Measurements from ENCODE around the gene COL28A1. TPM values are rescaled to one million over a fixed set of nuclear protein-coding genes. Genes with fewer than 3 reads are reported as not detected.

COL28A1 gene
- total RNA-seq, 3 donors from 2014 or later (not counting 1 experiment from before 2014, with no cell fraction given) = 0.28 to 0.84 (median 0.45) TPM

- no peak overlapping the region for H3K4me3 Mint-ChIP-seq
- TF ChIP-seq CTCF (IDR thresholded peaks at IDR 0.05) = no peak
- intact Hi-C loops (cut with micrococcal nuclease) = no loop called here
Observed at GRCh38 chr7:7330997-7331396, 204.7 kb downstream of the COL28A1 start.

GRCh38 chr7:7329326-7329725 is 206.3 kb downstream of the COL28A1 start:
- Mint-ChIP-seq H3K4me3 (no peak overlapping the region), H3K27me3 (ENCODE audit: low read depth in 2 of 2) (peaks cover 13 to 21% of the 10 kb centered on the region in 2 donors), H3K4me1 (peaks cover 6 to 13% of the 10 kb centered on the region in 2 donors), H3K36me3 (no peaks in the 10 kb centered on the region), H3K9me3 (no peaks in the 10 kb centered on the region), H3K27ac (no peak overlapping the region)
- intact Hi-C loops (cut with micrococcal nuclease) = no loop called here
- H3K4me3 ChIP-seq (ENCODE audit: low read length) = no peak overlapping the region
- H3K27me3 ChIP-seq (ENCODE audit: control insufficient read depth, insufficient read depth, low read length) = no peaks in the 10 kb centered on the region
- no peaks in the 10 kb centered on the region for H3K9me3 ChIP-seq (ENCODE audit: control insufficient read depth, insufficient read depth, low read length)
- H3K27ac ChIP-seq (ENCODE audit: low read length) = no peak overlapping the region
- no peak for TF ChIP-seq CTCF (IDR thresholded peaks at IDR 0.05)
- ATAC-seq = no peak
- H3K4me1 ChIP-seq (ENCODE audit: control insufficient read depth, insufficient read depth, low read length) = no peaks in the 10 kb centered on the region
- no peak for DNase-seq
- WGBS (ENCODE audit: insufficient coverage) = 67% methylated on average over 1 of the region's 1 CpG
- no peaks in the 10 kb centered on the region for H3K36me3 ChIP-seq (ENCODE audit: control insufficient read depth, insufficient read depth, low read length)

More at GRCh38 chr7:7330997-7331396, 204.7 kb downstream of the COL28A1 start:
- H3K36me3 Mint-ChIP-seq = no peaks in the 10 kb centered on the region
- DNase-seq (no peak), ATAC-seq (no peak)
- WGBS (ENCODE audit: insufficient coverage) = 96% methylated on average over 2 of the region's 2 CpGs
- peaks cover 6 to 13% of the 10 kb centered on the region in 2 donors for H3K4me1 Mint-ChIP-seq
- Histone ChIP-seq H3K36me3 (ENCODE audit: control insufficient read depth, insufficient read depth, low read length) (no peaks in the 10 kb centered on the region), H3K9me3 (ENCODE audit: control insufficient read depth, insufficient read depth, low read length) (no peaks in the 10 kb centered on the region), H3K27ac (ENCODE audit: low read length) (no peak overlapping the region), H3K4me1 (ENCODE audit: control insufficient read depth, insufficient read depth, low read length) (no peaks in the 10 kb centered on the region), H3K27me3 (ENCODE audit: control insufficient read depth, insufficient read depth, low read length) (no peaks in the 10 kb centered on the region), H3K4me3 (ENCODE audit: low read length) (no peak overlapping the region)
- no peaks in the 10 kb centered on the region for H3K9me3 Mint-ChIP-seq
- peaks cover 11 to 21% of the 10 kb centered on the region in 2 donors for H3K27me3 Mint-ChIP-seq (ENCODE audit: low read depth in 2 of 2)
- no peak overlapping the region for H3K27ac Mint-ChIP-seq

GRCh38 chr7:7327423-7327822 is 208.2 kb downstream of the COL28A1 start:
- no peak overlapping the region for H3K27ac ChIP-seq (ENCODE audit: low read length)
- no peak overlapping the region for H3K4me3 ChIP-seq (ENCODE audit: low read length)
- H3K4me1 ChIP-seq (ENCODE audit: control insufficient read depth, insufficient read depth, low read length) = no peaks in the 10 kb centered on the region
- H3K36me3 ChIP-seq (ENCODE audit: control insufficient read depth, insufficient read depth, low read length) = no peaks in the 10 kb centered on the region
- Mint-ChIP-seq H3K36me3 (no peaks in the 10 kb centered on the region), H3K4me1 (no peaks in the 10 kb centered on the region), H3K27me3 (ENCODE audit: low read depth in 2 of 2) (peaks cover 15 to 28% of the 10 kb centered on the region in 2 donors), H3K27ac (no peak overlapping the region), H3K9me3 (no peaks in the 10 kb centered on the region), H3K4me3 (no peak overlapping the region)
- 87% methylated on average over 2 of the region's 2 CpGs for WGBS (ENCODE audit: insufficient coverage)
- no peaks in the 10 kb centered on the region for H3K27me3 ChIP-seq (ENCODE audit: control insufficient read depth, insufficient read depth, low read length)
- no peaks in the 10 kb centered on the region for H3K9me3 ChIP-seq (ENCODE audit: control insufficient read depth, insufficient read depth, low read length)
- intact Hi-C loops (cut with micrococcal nuclease) = no loop called here
- ATAC-seq (no peak), DNase-seq (no peak)
- TF ChIP-seq CTCF (IDR thresholded peaks at IDR 0.05) = no peak

GRCh38 chr7:7324698-7325097 is 211.0 kb downstream of the COL28A1 start:
- no peak overlapping the region for H3K27ac ChIP-seq (ENCODE audit: low read length)
- intact Hi-C loops (cut with micrococcal nuclease) = no loop called here
- Mint-ChIP-seq H3K27me3 (ENCODE audit: low read depth in 2 of 2) (peaks cover 11 to 14% of the 10 kb centered on the region in 2 donors), H3K36me3 (no peaks in the 10 kb centered on the region), H3K27ac (no peak overlapping the region), H3K4me1 (no peaks in the 10 kb centered on the region), H3K4me3 (no peak overlapping the region), H3K9me3 (no peaks in the 10 kb centered on the region)
- 73% methylated on average over 3 of the region's 3 CpGs for WGBS (ENCODE audit: insufficient coverage)
- H3K4me3 ChIP-seq (ENCODE audit: low read length) = no peak overlapping the region
- no peak for TF ChIP-seq CTCF (IDR thresholded peaks at IDR 0.05)
- no peaks in the 10 kb centered on the region for H3K36me3 ChIP-seq (ENCODE audit: control insufficient read depth, insufficient read depth, low read length)
- H3K9me3 ChIP-seq (ENCODE audit: control insufficient read depth, insufficient read depth, low read length) = no peaks in the 10 kb centered on the region
- no peak for DNase-seq
- no peaks in the 10 kb centered on the region for H3K27me3 ChIP-seq (ENCODE audit: control insufficient read depth, insufficient read depth, low read length)
- ATAC-seq = no peak
- H3K4me1 ChIP-seq (ENCODE audit: control insufficient read depth, insufficient read depth, low read length) = no peaks in the 10 kb centered on the region

Measured in natural killer cell (primary cell).